HG03045 (cell line): ENCODE data around the gene TRIM13.
"Not testable (repeated sequence)": the region's sequence is repeated elsewhere in the genome, so short reads cannot be mapped to it uniquely, and the experiment has no call there.

Source experiments
- ATAC-seq: cut with Tn5 transposase; IDR thresholded peaks from one replicate; pipeline ENCODE4 v1.9.1; 2021; ENCODE audit warnings: mild to moderate bottlenecking, moderate library complexity; ENCODE audit not compliant: unreplicated experiment

The TRIM13 gene, protein sequence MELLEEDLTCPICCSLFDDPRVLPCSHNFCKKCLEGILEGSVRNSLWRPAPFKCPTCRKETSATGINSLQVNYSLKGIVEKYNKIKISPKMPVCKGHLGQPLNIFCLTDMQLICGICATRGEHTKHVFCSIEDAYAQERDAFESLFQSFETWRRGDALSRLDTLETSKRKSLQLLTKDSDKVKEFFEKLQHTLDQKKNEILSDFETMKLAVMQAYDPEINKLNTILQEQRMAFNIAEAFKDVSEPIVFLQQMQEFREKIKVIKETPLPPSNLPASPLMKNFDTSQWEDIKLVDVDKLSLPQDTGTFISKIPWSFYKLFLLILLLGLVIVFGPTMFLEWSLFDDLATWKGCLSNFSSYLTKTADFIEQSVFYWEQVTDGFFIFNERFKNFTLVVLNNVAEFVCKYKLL

DNA sequence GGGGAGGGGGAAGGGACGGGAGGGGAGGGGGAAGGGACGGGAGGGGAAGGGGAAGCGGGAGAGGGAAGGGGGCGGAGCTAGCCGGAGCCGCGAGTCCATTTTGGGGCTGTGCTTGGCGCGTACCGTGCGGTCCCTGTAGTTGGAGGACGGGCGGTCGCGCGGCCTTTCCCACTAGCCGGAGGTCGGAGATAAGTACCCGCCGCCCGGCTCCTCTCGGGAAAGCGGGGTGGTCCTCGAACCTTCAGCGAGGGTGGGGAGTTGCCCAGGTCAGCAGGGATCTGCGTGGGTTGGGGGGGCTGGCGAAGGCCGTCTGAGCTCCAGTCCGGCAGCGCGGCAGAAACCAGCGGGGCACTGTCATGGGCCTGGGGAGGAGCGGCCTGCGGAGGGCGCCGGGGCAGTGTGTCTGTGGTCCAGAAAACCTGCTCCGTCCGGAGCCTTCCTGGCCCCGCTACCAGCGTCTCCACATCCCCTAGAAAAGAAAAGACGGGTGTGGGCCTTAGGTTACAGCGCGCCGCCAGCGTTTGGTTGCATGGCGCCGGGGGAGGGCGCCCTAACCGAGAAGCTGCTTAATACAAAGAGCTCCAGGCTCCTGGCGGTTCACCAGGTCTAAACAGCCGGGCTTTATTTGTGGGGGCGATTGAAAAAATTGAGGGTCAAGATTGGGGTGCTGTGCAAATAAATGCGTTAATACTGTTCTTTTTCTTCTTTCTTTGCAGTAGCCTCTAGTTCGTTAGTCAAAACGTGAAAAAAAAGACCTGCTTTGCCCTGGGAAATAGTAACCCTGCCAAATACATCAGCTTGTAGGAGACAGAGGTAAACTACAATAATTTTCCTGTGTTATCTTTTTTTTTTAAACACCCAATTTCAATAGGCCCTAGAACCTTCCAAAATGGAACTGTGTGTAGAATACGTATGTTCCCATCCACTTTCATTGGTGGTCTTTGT lies at the start of gene TRIM13:
TSS of gene TRIM13 (plus strand) at position 92 of the 945 bp plus-strand sequence. CDS start 14,899 bp downstream, outside the sequence.
- ATAC-seq = peak; percentile 76

DNA sequence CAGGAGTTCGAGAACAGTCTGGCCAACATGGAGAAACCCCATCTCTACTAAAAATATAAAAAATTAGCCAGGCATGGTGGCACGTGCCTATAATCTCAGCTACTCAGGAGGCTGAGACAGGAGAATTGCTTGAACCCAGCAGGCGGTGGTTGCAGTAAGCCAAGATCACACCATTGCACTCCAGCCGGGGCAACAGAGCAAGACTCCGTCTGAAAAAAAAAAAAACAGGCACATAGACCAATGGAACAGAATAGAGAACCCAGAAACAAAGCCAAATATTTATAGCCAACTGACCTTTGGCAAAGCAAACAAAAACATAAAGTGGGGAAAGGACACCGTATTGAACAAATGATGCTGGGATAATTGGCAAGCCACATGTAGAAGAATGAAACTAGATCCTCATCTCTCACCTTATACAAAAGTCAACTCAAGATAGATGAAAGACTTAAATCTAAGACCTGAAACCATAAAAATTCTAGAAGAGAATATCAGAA lies 48.0 kb upstream of the TRIM13 start:
- not testable (repeated sequence) for ATAC-seq

- no peak for ATAC-seq
Observed at GRCh38 chr13:49951754-49952535, 44.9 kb upstream of the TRIM13 start.

GRCh38 chr13:49953560-49953959 lies 43.3 kb upstream of the TRIM13 start:
- no peak for ATAC-seq

DNA sequence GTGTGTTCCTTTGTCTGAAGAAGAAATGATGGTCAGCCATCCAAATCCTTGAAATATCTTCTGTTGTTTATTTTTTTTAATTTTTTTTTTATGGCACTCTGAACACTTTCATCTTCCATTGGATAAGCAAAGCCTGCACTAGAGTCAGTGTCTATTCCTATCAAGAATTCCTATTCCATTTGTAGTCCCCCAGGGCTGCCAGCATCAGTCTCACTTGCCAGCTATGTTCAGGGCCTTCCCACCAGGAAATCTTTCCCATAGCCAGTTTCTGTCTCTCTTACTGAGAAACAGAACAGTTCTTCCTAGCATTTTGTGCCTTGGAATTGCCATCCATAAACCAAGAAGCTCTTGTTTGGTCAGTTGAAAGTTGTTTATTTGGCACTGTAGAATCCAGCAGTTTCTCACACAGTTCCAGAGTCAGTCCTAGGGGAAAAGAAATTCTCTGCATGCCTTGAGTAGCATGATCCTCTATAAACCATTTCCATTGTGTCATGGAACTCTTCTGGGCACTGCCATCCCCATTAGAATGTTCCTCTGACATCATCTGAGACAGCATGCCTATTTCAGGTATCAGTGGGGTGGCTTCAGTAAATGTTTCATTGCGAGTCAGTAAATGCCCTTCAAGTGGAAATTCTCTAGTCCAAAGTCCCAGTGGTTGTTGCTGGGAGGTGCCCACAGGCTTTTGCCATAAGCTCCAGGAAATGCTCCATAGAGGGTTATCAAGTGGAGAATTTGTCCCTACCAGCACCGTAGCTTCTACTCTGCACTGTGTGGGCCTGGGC lies 42.0 kb upstream of the TRIM13 start:
- no peak for ATAC-seq

DNA sequence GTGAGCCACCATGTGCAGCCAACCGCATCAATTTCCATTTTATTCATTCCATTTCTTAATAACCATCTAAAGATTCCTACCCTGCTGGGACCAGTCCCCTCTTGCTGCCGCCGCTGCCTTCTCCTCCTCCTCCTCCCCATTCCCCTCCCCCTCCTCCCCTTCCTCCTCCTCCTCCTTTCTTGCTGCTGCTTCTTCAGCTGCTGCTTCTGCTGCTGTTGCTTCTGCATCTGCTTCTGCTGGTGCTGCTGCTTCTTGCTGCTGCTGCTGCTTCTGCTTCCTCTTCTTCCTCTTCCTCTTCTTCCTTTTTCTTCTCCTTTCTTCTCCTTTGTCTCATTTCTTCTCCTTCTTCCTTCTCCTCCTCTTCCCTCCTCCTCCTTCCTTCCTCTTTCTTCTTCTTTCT lies 40.7 kb upstream of the TRIM13 start:
- no peak for ATAC-seq

DNA sequence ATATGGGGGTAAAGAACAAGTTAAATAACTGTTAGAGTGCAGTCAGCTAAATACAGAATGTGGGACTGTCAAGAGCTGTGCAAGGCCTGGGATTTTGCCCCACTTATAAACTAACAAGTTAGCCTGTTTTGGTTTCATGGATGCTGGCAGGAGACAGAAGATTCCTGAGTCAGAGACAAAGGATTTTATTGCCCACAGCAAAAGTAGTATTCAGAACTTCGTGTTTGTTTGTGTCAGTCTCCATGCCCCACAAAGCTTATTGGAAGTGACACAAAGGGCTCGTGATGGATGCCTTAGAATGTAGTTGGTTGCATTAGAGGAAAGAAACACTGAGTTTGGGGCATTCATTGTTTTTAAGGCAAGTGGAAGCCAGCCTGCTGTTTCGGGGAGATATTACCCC lies 38.5 kb upstream of the TRIM13 start:
- ATAC-seq = no peak

DNA sequence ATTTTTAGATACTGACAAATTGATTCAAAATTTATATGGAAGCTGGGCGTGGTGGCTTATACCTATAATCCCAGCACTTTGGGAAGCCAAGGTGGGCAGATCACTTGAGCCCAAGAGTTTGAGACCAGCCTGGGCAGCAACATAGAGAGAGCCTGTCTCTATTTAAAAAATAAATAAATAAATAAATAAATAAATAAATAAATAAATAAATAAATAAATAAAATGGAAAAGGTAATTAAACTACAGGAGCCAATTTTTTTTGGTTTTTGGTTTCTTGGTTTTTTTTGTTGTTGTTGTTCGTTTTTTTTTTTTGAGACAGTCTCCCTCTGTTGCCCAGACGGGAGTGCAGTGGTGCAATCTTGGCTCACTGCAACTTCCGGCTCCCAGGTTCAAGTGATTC lies 29.4 kb upstream of the TRIM13 start:
- no peak for ATAC-seq

GRCh38 chr13:49972709-49973108 lies 24.1 kb upstream of the TRIM13 start:
- ATAC-seq = no peak

- no peak for ATAC-seq
Observed at GRCh38 chr13:49975826-49976225, 21.0 kb upstream of the TRIM13 start.

DNA sequence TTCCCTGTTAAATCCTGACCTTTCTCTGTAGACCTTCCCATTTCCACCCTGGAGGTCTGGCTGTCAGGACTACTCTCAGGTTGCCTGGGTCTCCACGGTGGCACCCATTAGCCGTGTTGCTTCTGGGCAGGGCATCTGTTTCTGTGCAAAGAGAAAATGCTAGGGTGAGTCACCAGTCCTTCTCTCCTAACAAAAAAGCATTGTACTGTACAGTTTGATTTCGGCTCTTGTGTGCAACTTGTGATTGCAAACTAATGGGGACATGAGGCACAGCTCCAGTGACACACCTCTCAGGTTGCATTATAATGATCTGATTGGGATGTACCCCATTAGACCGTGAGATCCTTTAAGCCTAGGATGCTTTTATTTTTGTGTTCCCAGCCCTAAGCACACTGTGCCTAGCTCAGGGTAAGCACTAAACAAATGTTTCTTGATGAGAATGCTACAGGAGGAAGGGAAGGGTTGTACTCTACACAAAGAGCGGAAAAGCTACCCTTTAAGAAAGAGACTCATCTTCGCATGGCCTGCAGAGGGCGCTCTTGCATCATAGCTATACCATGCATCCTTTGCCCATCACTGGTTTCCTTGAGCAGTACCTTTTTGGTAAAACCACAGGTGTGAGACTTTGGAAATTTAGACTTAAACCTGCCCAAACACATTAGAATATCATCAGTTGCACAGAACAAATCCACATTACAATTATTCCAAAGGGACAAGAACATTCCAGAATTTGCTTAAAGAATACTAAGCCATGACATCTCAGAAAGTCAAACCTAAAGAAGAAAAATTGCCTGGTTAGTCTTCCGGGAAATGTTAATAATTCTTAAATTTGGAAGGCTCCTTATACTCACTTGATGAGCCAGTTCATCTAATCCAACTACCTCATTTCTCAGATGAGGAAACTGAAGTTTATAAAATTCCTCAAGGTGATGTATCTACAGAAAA lies 20.3 kb upstream of the TRIM13 start:
- peak; percentile 61 for ATAC-seq

DNA sequence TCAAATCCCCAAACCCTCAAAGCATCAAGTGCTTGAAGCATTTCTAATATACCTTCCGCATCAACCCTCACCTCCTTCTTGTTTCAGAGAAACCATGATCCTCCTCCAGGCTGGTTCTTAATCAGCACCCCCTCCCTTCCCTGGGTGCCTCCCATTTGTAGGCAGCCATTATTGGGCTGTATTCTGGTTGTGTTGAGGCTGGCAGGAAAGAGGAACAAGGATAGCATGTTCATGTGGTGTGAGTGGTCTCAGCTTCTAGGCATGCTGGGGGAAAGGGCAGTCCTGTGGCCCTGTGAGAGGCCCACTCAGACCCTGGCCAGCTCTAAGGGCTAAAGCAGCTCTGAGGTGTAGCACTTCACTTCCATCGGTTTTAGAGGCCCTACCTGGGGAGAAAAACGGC lies 18.9 kb upstream of the TRIM13 start:
- ATAC-seq = no peak

- ATAC-seq = no peak
Observed at GRCh38 chr13:49980266-49980665, 16.6 kb upstream of the TRIM13 start.

GRCh38 chr13:49985129-49985528 lies 11.7 kb upstream of the TRIM13 start:
- ATAC-seq = no peak

- no peak for ATAC-seq
Observed at GRCh38 chr13:49986471-49986870, 10.4 kb upstream of the TRIM13 start.

DNA sequence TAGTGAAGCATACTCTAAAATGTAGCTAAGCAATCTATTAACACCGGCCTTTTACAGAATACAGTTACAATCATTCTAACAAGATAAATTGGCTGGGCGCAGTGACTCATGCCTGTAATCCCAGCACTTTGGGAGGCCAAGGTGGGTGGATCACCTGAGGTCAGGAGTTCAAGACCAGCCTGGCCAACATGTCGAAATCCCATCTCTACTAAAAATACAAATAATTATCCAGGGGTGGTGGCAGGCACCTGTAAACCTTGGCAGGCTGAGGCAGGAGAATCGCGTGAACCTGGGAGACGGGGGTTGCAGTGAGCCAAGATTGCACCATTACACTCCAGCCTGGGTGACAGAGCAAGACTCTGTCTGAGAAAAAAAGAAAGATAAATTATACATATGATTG lies 6.2 kb upstream of the TRIM13 start:
- ATAC-seq = not testable (repeated sequence)

GRCh38 chr13:49993111-49993510 lies 3.7 kb upstream of the TRIM13 start:
- ATAC-seq = no peak

GRCh38 chr13:49993666-49994065 lies 3.2 kb upstream of the TRIM13 start:
- ATAC-seq = no peak

GRCh38 chr13:49995625-49996101 lies 1.2 kb upstream of the TRIM13 start:
- no peak for ATAC-seq
